Endothelial cell of hepatic sinusoid (primary cell): ENCODE data around the gene OLFM4.

ENCODE experiments used
- in situ Hi-C: cut with HindIII; loops from 2 replicates; pipeline ENCODE4 v1.10.0; 2017; ENCODE audit warnings: low sequenced_read_pairs

OLFM4 gene

GRCh38 chr13:53064731-53065130 lies 36.1 kb downstream of the OLFM4 start:
- in situ Hi-C loops: no loop called here

- in situ Hi-C loops: no loop called here
These were observed 37.8 kb downstream of the OLFM4 start for GRCh38 chr13:53066411-53066810.

GRCh38 chr13:53068585-53069520 lies 40.2 kb downstream of the OLFM4 start:
- in situ Hi-C loops: no loop called here

GRCh38 chr13:53069800-53070199 lies 41.2 kb downstream of the OLFM4 start:
- in situ Hi-C loops: no loop called here

GRCh38 chr13:53073711-53074110 lies 45.1 kb downstream of the OLFM4 start:
- in situ Hi-C loops: no loop called here

- in situ Hi-C loops: no loop called here
These were observed 45.5 kb downstream of the OLFM4 start for GRCh38 chr13:53074114-53074513.

- in situ Hi-C loops: no loop called here
These were observed 46.9 kb downstream of the OLFM4 start for GRCh38 chr13:53075356-53076041.

- in situ Hi-C loops: no loop called here
These were observed 51.1 kb downstream of the OLFM4 start for GRCh38 chr13:53079691-53080090.

- in situ Hi-C loops: no loop called here
These were observed 60.3 kb downstream of the OLFM4 start for GRCh38 chr13:53088871-53089270.

GRCh38 chr13:53089951-53090350 lies 61.3 kb downstream of the OLFM4 start:
- in situ Hi-C loops: no loop called here

- in situ Hi-C loops: no loop called here
These were observed 61.8 kb downstream of the OLFM4 start for GRCh38 chr13:53090461-53090860.

GRCh38 chr13:53092931-53093330 lies 64.3 kb downstream of the OLFM4 start:
- in situ Hi-C loops: no loop called here

GRCh38 chr13:53098455-53098854 lies 69.8 kb downstream of the OLFM4 start:
- in situ Hi-C loops: no loop called here

- in situ Hi-C loops: no loop called here
These were observed 71.9 kb downstream of the OLFM4 start for GRCh38 chr13:53100394-53101063.
